Activated gamma-delta T cell treated with anti-CD3 and anti-CD28 coated beads, Interleukin-2, amount 50 U/mL, for 16 hours (primary cell): Measurements from ENCODE around the gene RIMBP2.

Experiments
- DNase-seq: peaks from one replicate; pipeline ENCODE4 v3.0.0-alpha.2; 2020; ENCODE audit warnings: low read depth

The RIMBP2 gene

GRCh38 chr12:130500835-130501330 lies 215.2 kb downstream of the RIMBP2 start:
- DNase-seq = no peak

- no peak for DNase-seq
These were observed 216.6 kb downstream of the RIMBP2 start for GRCh38 chr12:130499474-130499873.

GRCh38 chr12:130498589-130499385 lies 217.3 kb downstream of the RIMBP2 start:
- DNase-seq = no peak

DNA sequence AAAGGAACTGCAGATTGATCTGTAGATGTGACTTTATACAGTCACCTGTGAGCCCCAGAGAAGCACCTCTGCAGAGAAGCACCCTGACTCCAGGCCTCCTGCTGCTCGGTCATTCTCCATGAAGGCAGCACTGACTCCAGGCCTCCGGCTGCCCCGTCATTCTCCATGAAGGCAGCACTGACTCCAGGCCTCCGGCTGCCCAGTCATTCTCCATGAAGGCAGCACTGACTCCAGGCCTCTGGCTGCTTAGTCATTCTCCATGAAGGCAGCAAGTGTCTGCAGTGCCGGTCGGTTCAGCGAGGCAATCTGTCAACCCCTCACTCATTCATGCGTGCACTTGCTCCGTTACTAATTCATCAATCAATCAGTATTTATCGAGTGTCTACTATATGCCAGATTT lies 218.1 kb downstream of the RIMBP2 start:
- no peak for DNase-seq

- no peak for DNase-seq
These were observed 218.8 kb downstream of the RIMBP2 start for GRCh38 chr12:130497321-130497720.

- DNase-seq = no peak
These were observed 219.5 kb downstream of the RIMBP2 start for GRCh38 chr12:130496516-130497120.

- no peak for DNase-seq
These were observed 220.9 kb downstream of the RIMBP2 start for GRCh38 chr12:130495156-130495555.

DNA sequence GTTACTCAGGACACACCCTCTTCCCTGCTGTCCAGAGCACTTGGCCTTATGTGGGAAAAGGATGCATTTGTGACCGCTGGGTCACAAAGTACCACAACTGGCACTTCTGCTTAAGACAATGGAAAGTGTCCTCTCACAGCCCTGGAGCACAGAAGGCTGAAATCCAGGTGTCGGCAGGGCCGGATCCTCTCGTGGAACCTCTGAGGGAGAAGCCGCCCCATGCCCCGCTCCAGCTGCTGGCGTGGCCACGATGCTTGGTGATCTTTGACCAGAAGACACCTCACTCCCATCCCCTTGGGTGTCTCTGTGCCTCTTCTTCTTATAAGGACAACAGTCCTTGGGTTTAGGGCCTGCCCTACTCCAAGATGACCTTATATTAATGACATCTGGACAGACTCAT lies 221.4 kb downstream of the RIMBP2 start:
- no peak for DNase-seq

DNA sequence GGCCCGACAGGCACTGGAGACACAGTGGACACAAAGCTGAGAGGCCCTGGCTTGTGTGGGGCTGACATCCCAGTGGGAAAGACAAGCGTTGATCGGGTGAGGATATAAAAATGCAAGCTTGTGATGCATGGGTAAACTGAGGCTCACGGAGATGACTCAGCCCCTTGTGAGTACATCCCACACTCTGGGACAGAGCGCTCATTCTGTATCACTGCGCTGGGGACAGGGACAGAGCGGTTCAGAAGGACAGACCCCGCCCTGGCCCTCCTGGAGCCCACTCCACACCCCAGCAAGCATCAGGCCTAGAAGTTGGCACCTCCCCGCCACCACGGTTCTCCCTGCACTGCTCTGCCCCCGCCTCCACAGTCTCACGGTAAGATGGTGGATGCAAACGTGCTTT lies 222.1 kb downstream of the RIMBP2 start:
- DNase-seq = no peak

- DNase-seq = no peak
These were observed 224.4 kb downstream of the RIMBP2 start for GRCh38 chr12:130491421-130492357.

DNA sequence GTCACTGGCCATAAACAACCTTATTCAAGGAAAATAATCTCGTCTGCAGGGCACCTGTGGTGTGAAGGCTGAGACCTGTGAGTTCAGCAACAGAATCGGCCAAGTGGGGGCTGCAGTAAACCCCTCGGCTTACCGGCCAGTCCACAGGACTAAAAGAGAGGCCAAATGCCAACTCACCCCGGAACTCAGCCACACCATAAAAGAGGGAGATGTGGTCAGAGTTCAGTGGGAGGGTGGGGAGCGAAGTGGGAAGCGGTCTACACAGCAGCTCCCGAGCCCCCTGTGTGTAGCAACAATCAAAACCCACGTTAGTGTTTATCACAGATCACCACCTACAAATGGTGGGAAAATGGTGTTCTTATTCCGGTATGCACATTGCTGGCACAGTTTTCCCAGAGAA lies 225.4 kb downstream of the RIMBP2 start:
- DNase-seq = no peak

DNA sequence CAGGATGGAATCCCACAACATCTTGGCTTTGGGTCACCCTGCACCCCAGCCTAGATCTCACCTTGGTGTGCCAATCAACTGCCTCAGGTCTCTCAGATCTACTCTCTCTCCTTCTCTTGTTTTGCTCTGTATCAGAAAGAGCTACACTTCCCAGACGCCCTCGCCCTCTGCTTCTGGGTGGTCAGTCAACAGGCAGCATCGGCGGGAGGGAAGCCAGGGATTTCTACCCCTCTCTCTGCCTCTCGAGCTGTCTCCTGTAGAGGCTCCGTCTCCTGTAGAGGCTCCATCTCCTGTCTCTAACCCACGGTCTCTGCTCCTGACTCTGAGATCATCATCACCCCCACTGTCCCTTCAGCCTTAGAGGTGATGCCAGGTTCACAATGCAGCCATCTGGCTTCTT lies 226.8 kb downstream of the RIMBP2 start:
- no peak for DNase-seq

- DNase-seq = no peak
These were observed 227.8 kb downstream of the RIMBP2 start for GRCh38 chr12:130488358-130488710.

- no peak for DNase-seq
These were observed 228.3 kb downstream of the RIMBP2 start for GRCh38 chr12:130487636-130488357.

- DNase-seq = no peak
These were observed 229.1 kb downstream of the RIMBP2 start for GRCh38 chr12:130486891-130487416.

- no peak for DNase-seq
These were observed 230.0 kb downstream of the RIMBP2 start for GRCh38 chr12:130486146-130486435.

DNA sequence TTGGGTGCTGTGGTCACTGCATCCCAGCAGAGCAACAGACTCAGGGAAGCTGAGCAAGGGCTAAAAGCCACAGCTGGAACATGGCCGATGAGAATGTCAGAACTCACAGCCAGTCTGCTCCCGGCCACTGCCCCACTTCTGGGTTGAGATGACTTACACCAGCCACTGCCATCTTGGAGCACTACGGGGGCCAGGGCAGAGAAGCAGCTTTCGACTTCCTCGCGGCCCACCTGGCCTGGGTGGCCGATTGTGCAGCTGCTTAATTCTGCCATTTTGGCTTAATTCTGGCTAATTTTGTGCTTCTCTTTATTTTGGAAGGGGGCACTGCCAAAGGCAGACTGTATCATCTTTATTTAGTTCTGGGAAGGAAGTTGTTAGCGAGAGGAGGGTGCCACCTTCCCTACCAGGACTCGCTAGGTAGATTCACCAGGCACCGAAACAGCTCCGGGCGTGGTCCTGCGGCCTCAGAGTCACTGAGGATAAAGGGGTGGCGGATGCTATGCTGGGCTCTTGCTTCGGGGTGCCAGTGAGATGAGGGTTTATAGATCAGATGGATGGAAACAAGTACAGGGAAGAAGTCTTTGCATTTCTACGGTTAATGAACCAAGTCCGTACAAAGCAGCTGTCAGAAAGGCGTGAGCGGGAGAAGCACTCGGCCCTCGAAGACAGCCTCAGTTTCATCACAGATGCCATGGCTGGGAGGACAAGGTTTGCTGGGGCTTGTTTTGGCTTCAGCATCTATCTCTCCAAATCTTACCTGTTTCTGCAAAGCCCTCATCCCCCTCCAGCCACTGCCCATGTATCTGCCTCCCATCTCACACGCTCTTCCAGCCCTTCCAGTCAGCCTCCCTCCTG lies 230.6 kb downstream of the RIMBP2 start:
- no peak for DNase-seq

- DNase-seq = no peak
These were observed 231.9 kb downstream of the RIMBP2 start for GRCh38 chr12:130484221-130484620.

- DNase-seq = no peak
These were observed 232.4 kb downstream of the RIMBP2 start for GRCh38 chr12:130483616-130484180.

DNA sequence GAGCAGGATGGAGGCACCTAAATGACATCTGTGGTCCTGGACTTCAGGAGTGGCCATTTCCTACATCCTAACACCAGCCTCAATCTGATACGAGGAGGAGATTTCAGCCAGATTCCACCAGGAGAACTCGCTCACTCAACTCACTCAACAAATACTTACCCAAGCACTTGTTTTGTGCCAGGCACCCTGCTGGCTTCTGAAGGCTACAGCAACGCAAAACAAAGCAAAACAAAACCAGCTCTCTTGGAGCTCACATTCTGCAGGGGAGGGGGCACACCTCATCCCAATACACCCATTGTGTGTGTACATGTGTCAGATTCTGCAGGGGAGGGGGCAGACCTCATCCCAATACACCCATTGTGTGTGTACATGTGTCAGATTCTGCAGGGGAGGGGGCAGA lies 233.7 kb downstream of the RIMBP2 start:
- DNase-seq = no peak
